Adipocyte (in vitro differentiated cells): ENCODE results near the gene RPP30.
A peak's percentile ranks its signal among the peaks of the same experiment; 100 is the strongest.

Experiments used
- DNase-seq: peaks from one replicate; pipeline ENCODE4 v3.0.0-alpha.2; 2015; ENCODE audit warnings: low read depth
- H3K27me3 ChIP-seq: replicated peaks from 2 replicates; pipeline ENCODE4 v1.7.0; 2013; ENCODE audit warnings: mild to moderate bottlenecking, low read length, moderate library complexity; ENCODE audit not compliant: control insufficient read depth, insufficient read depth
- H3K36me3 ChIP-seq: 2 replicates; pipeline ENCODE4 v1.7.0; 2013; ENCODE audit warnings: low read length, mild to moderate bottlenecking, moderate library complexity; ENCODE audit not compliant: control insufficient read depth, insufficient read depth, severe bottlenecking
- H3K4me1 ChIP-seq: 2 replicates; pipeline ENCODE4 v1.7.0; 2013; ENCODE audit warnings: mild to moderate bottlenecking, low read length, moderate library complexity; ENCODE audit not compliant: control insufficient read depth, insufficient read depth
- H3K4me3 ChIP-seq: 2 replicates; pipeline ENCODE4 v1.7.0; 2013; ENCODE audit warnings: mild to moderate bottlenecking, low read length, moderate library complexity
- H3K9ac ChIP-seq: 2 replicates; pipeline ENCODE4 v1.7.0; 2013; ENCODE audit warnings: mild to moderate bottlenecking, low read length, moderate library complexity
- H3K9me3 ChIP-seq: 2 replicates; pipeline ENCODE4 v1.7.0; 2013; ENCODE audit warnings: mild to moderate bottlenecking, low read length, moderate library complexity; ENCODE audit not compliant: control insufficient read depth

The RPP30 gene

DNA sequence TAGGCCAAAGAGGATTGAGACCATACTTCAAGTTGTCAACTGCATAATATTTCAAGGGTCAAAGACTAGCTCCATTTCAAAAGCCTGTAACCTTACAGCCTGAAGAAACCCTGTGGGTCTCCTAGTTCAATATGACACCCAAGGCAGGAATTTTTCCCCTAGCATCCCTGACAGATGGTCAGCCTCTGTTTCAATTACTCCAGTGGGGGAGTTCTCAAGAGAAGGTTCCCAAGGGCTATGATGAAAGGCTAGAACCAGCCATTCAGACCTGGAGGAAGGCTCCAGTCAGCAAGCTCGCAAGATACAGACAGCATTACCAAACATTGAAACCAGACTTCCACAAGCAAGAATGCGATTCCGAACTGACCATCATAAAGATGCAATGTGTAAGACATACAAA lies 15.5 kb upstream of the RPP30 start:
- Histone ChIP-seq H3K4me3 (no peak overlapping the region), H3K9ac (no peak overlapping the region), H3K4me1 (no peaks in the 10 kb centered on the region), H3K9me3 (no peaks in the 10 kb centered on the region), H3K27me3 (peaks cover 33% of the 10 kb centered on the region), H3K36me3 (no peaks in the 10 kb centered on the region)
- no peak for DNase-seq

DNA sequence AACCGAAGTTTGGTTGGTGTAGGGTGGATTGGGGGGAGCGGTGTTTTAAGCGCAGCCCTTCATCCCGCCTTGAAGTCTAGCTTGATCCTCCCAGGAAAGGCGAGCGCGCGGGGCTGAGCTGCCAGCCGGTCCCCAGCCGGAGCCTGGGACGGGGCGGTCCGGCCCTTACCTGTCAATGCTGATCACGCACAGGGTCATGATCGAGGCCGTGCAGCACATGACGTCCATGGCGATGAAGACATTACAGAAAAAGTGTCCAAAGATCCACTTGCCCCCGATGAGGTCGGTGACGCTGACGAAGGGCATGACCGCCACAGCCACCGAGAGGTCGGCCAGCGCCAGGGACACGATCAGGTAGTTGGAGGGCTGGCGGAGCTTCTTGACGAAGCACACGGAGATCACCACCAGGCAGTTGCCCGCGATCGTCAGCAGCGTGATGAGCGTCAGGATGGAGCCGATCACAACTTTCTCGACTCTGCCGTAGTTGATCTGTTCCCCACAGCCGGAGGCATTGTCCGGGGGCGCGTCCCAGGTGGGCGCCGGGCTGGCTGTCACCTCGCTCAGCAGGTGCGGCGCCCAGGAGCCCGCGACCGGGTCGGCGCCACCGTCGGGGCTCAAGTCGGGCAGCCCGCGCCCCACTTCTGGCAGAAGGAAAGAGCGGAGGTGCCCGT lies 14.7 kb upstream of the RPP30 start:
- no peak for DNase-seq
- peak overlapping the region; percentile 69 for H3K4me3 ChIP-seq
- H3K9me3 ChIP-seq: no peaks in the 10 kb centered on the region
- H3K4me1 ChIP-seq: no peaks in the 10 kb centered on the region
- H3K27me3 ChIP-seq: peaks cover 33% of the 10 kb centered on the region
- H3K9ac ChIP-seq: no peak overlapping the region
- no peaks in the 10 kb centered on the region for H3K36me3 ChIP-seq

DNA sequence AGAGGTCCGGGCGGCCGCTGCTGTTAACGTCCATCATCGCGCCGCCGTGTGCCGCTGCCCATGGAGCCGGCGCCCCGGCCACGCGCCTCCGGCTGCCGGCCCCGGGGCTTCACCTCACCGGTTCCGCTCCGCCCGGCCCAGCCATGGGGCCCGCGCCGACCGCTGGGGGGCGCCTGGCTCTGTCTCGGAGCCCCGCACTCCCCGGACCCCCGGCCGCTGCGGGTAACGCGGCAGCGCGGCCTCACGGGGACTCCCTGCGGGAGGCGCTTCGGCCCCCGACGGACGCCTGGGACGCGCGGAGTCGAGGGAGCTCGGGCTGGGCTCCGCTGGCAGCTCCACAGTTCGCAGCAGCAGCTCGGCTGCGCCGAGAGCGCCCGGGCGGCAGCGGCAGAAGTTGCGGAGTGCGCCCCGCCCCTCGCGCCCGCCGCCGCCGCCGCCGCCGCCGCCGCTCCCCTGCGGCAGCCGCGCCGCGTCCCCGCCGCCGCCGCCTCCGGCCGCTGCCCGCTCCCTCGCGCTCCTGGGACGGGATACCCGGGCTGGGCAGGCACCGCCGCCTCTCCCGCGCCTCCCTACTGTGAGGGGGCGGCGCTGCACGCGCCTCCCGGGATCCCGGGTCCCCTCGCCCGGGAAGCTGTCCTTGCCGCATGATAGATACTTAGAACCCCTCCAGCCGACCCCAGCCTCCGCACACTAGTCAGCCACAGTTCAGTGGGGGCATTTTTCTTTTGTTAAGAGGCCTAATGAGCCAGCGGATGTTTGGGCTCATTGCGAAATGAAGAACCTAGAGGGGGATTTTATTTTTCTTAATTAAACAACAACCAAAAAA lies 13.9 kb upstream of the RPP30 start, which contains the start of gene HTR7:
TSS of gene HTR7 (minus strand) at position 405 of the 826 bp plus-strand sequence. CDS start at position 37, 368 bp downstream.
- Histone ChIP-seq H3K9ac (peak within 1 kb of the TSS; percentile 54), H3K9me3 (no peaks in the 10 kb centered on the region), H3K27me3 (peaks cover 33% of the 10 kb centered on the region), H3K4me3 (peak within 1 kb of the TSS; percentile 80), H3K4me1 (no peaks in the 10 kb centered on the region), H3K36me3 (no peaks in the 10 kb centered on the region)
- DNase-seq: peak; percentile 81

GRCh38 chr10:90858461-90858968 lies 13.3 kb upstream of the RPP30 start:
- H3K4me1 ChIP-seq: no peaks in the 10 kb centered on the region
- no peak for DNase-seq
- H3K36me3 ChIP-seq: no peaks in the 10 kb centered on the region
- peak overlapping the region; percentile 54 for H3K9ac ChIP-seq
- H3K4me3 ChIP-seq: peak overlapping the region; percentile 80
- H3K9me3 ChIP-seq: no peaks in the 10 kb centered on the region
- H3K27me3 ChIP-seq: peaks cover 38% of the 10 kb centered on the region

DNA sequence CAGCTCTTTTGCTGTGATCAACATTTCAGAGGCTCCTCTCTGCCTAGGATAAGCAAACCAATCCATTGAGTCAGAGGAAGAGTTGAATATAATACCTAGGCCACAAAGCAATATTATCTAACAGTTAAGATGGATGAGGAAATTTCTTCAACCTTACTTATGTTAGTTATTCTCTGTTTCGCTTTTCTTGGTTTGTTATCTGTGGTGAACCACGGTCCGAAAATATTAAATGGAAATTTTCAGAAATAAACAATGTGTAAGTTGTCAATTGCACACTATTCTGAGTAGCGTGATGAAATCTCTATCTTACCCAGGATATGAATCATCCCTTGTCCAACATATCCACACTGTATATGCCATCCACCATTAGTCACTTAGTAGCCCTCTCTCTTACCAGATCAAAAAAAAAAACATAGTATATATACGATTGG lies 12.4 kb upstream of the RPP30 start:
- H3K27me3 ChIP-seq: peaks cover 38% of the 10 kb centered on the region
- no peaks in the 10 kb centered on the region for H3K9me3 ChIP-seq
- H3K36me3 ChIP-seq: no peaks in the 10 kb centered on the region
- H3K9ac ChIP-seq: no peak overlapping the region
- peak; percentile 72 for DNase-seq
- H3K4me3 ChIP-seq: no peak overlapping the region
- no peaks in the 10 kb centered on the region for H3K4me1 ChIP-seq

DNA sequence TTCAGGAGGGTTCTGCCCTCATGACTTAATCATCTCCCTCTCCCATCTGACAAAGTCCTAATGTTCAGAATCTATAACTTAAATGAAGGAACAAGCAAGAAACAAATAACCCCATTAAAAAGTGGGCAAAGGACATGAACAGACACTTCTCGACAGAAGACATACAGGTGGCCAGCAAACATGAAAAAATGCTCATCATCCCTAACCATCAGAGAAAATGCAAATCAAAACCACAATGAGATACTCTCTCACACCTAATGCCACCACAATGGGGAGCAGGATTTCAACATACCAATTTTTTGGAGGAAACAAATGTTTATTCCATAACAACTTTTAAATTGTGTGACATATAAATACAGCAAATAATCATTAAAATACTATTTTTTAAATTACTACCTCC lies 11.0 kb upstream of the RPP30 start:
- H3K4me3 ChIP-seq: no peak overlapping the region
- no peaks in the 10 kb centered on the region for H3K4me1 ChIP-seq
- no peak overlapping the region for H3K9ac ChIP-seq
- H3K9me3 ChIP-seq: no peaks in the 10 kb centered on the region
- H3K27me3 ChIP-seq: peaks cover 26% of the 10 kb centered on the region
- H3K36me3 ChIP-seq: no peaks in the 10 kb centered on the region
- DNase-seq: no peak

DNA sequence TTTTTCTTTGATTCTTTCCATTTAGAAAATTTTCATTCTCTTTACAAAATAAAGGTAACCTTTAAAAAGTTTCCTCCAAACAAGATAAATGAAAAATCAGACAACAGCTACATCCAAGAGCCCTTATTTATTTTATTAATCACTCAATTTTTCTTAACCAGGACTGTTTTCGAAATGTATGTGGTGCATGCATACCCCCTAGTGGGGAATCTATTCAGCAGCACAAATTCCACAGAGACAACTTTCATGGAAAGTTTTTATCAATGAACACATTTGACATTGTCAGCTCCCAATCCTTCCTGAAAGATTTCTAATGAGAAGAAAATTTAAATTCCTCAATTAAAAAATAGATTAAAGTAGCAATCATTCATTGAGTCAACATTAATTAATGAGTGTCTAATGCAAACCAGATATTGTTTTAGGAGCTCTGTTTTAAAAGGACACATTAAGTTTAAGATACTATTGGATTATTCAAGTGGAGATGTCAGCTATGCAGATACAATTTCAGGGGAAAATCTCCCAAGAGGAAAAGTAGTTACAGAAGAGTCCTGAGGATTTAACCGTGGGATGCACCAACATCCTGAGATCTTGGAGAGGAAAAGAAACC lies 8.8 kb upstream of the RPP30 start:
- peak; percentile 71 for DNase-seq
- Histone ChIP-seq H3K4me3 (no peak overlapping the region), H3K9me3 (no peaks in the 10 kb centered on the region), H3K4me1 (no peaks in the 10 kb centered on the region), H3K27me3 (peaks cover 23% of the 10 kb centered on the region), H3K9ac (no peak overlapping the region), H3K36me3 (no peaks in the 10 kb centered on the region)

GRCh38 chr10:90865401-90865800 lies 6.4 kb upstream of the RPP30 start:
- peak; percentile 82 for DNase-seq
- H3K36me3 ChIP-seq: no peaks in the 10 kb centered on the region
- peaks cover 31% of the 10 kb centered on the region for H3K27me3 ChIP-seq
- peaks cover 14% of the 10 kb centered on the region for H3K9me3 ChIP-seq
- no peak overlapping the region for H3K4me3 ChIP-seq
- no peaks in the 10 kb centered on the region for H3K4me1 ChIP-seq
- H3K9ac ChIP-seq: no peak overlapping the region

- Histone ChIP-seq H3K4me1 (no peaks in the 10 kb centered on the region), H3K9ac (no peak overlapping the region), H3K27me3 (peaks cover 31% of the 10 kb centered on the region), H3K4me3 (no peak overlapping the region), H3K9me3 (peaks cover 14% of the 10 kb centered on the region), H3K36me3 (no peaks in the 10 kb centered on the region)
- no peak for DNase-seq
Observed at GRCh38 chr10:90866050-90866598, 5.7 kb upstream of the RPP30 start.

DNA sequence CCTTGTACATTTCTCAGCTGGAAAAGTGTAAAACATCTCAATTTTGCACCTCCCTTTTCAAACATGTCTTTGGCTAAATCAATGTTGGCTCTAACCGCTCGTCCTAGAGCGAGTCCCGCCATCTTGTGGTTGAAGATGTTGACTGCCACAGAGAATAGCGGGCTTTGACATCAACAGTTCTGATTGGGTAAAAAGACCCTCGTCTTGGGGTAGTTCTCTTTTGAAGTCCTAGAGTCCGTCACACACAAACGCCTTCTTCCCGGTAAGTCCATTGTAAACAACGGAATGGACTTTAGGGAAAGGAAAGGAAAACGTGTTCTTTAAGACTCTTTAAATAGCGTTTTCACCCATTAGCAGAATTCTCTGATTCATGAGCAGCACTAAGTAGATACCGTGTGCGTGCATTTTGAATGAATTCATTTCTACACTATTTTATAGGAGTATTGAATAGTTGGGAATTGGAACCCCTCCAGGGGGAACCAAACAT lies 452 bp upstream of the RPP30 start:
- DNase-seq: peak; percentile 86
- peak overlapping the region; percentile 89 for H3K9ac ChIP-seq

DNA sequence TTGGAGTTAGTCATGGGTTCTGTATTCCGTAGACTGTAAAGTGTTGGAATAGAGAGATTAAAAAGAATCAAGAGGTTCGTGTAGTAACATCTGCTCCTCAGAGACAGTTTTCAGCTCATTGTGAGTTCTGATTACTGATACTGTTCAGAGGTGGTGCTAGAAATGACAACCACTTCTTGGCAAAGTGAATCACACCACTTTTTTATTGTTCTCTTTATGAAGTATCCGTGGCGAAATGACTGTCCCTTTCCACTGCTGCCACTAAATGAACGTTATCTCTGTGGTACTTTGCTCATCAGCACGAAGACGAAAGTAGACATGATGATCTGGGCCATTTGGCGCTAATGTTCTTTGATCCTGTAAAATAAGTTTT lies 860 bp downstream of the RPP30 start:
- Histone ChIP-seq H3K36me3 (peaks cover 21% of the 10 kb centered on the region), H3K4me3 (peak overlapping the region; percentile 94), H3K9me3 (peaks cover 14% of the 10 kb centered on the region), H3K27me3 (peaks cover 11% of the 10 kb centered on the region), H3K9ac (peak overlapping the region; percentile 89), H3K4me1 (peaks cover 7% of the 10 kb centered on the region)
- no peak for DNase-seq

More for the DNA sequence above, 452 bp upstream of the RPP30 start:
- Histone ChIP-seq H3K4me1 (peaks cover 7% of the 10 kb centered on the region), H3K4me3 (peak overlapping the region; percentile 94), H3K9me3 (peaks cover 14% of the 10 kb centered on the region), H3K36me3 (peaks cover 10% of the 10 kb centered on the region), H3K27me3 (peaks cover 20% of the 10 kb centered on the region)
